ENCODE results near the gene ZNF730.

Gene ZNF730

DNA sequence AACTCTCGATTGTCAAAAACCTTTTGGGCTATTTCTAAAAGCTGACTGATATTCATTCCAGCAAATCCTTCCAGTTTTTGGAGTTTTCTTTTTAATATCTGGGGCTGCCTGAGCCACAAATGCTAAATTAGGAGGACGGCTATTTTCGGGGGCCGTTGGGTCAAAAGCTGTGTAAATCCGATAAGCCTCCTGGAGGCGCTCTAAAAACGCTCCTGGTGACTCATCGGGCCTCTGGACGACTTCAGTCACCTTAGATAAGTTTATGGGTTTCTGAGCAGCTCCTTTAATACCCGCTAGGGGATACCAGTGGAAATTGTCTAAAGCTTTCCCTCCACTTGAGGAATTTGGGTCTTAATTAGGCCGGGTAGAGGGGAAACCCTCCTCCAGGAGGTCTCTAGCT is 66.4 kb downstream of the ZNF730 start:
- Histone ChIP-seq H4K20me1 (ENCODE audit: insufficient read depth) (no peaks in the 10 kb centered on the region), H3K27me3 (ENCODE audit: insufficient read depth, low read depth) (no peaks in the 10 kb centered on the region), H3K4me3 (IDR thresholded peaks at IDR 0.05; ENCODE audit: insufficient read depth, low read depth, low read length) (no peak overlapping the region), H3K4me1 (ENCODE audit: low read depth, poor library complexity, severe bottlenecking) (no peaks in the 10 kb centered on the region), H3K4me2 (no peak overlapping the region), H3K27ac (no peak overlapping the region), H2AFZ (ENCODE audit: low read depth) (no peak overlapping the region), H3K36me3 (ENCODE audit: insufficient read depth) (no peaks in the 10 kb centered on the region), H3K79me2 (ENCODE audit: insufficient read depth, low read depth) (no peaks in the 10 kb centered on the region), H3K9ac (no peak overlapping the region)
- TF ChIP-seq, protein P1, sequence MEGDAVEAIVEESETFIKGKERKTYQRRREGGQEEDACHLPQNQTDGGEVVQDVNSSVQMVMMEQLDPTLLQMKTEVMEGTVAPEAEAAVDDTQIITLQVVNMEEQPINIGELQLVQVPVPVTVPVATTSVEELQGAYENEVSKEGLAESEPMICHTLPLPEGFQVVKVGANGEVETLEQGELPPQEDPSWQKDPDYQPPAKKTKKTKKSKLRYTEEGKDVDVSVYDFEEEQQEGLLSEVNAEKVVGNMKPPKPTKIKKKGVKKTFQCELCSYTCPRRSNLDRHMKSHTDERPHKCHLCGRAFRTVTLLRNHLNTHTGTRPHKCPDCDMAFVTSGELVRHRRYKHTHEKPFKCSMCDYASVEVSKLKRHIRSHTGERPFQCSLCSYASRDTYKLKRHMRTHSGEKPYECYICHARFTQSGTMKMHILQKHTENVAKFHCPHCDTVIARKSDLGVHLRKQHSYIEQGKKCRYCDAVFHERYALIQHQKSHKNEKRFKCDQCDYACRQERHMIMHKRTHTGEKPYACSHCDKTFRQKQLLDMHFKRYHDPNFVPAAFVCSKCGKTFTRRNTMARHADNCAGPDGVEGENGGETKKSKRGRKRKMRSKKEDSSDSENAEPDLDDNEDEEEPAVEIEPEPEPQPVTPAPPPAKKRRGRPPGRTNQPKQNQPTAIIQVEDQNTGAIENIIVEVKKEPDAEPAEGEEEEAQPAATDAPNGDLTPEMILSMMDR (conservative IDR thresholded peaks at IDR 0.05; ENCODE audit: low read depth, low read length), result no peak

GRCh38 chr19:23190341-23190740 is 73.5 kb downstream of the ZNF730 start:
- no peaks in the 10 kb centered on the region for H3K4me1 ChIP-seq (ENCODE audit: low read depth, poor library complexity, severe bottlenecking)
- no peak overlapping the region for H3K4me3 ChIP-seq (IDR thresholded peaks at IDR 0.05; ENCODE audit: insufficient read depth, low read depth, low read length)
- TF ChIP-seq, protein P1 (conservative IDR thresholded peaks at IDR 0.05; ENCODE audit: low read depth, low read length), result no peak
- H2AFZ ChIP-seq (ENCODE audit: low read depth), result no peak overlapping the region
- H3K79me2 ChIP-seq (ENCODE audit: insufficient read depth, low read depth), result no peaks in the 10 kb centered on the region
- H3K9ac ChIP-seq, result no peak overlapping the region
- H3K36me3 ChIP-seq (ENCODE audit: insufficient read depth), result no peaks in the 10 kb centered on the region
- H3K4me2 ChIP-seq, result no peak overlapping the region
- no peaks in the 10 kb centered on the region for H4K20me1 ChIP-seq (ENCODE audit: insufficient read depth)
- H3K27ac ChIP-seq, result no peak overlapping the region
- H3K27me3 ChIP-seq (ENCODE audit: insufficient read depth, low read depth), result no peaks in the 10 kb centered on the region
